HPDE6-E6E7 (cell line): ENCODE results near the gene TAB3.

Source experiments
- DNase-seq: peaks from one replicate; pipeline ENCODE4 v3.0.0; 2011; ENCODE audit warnings: missing footprints; ENCODE audit errors: extremely low spot score

TAB3 gene, protein sequence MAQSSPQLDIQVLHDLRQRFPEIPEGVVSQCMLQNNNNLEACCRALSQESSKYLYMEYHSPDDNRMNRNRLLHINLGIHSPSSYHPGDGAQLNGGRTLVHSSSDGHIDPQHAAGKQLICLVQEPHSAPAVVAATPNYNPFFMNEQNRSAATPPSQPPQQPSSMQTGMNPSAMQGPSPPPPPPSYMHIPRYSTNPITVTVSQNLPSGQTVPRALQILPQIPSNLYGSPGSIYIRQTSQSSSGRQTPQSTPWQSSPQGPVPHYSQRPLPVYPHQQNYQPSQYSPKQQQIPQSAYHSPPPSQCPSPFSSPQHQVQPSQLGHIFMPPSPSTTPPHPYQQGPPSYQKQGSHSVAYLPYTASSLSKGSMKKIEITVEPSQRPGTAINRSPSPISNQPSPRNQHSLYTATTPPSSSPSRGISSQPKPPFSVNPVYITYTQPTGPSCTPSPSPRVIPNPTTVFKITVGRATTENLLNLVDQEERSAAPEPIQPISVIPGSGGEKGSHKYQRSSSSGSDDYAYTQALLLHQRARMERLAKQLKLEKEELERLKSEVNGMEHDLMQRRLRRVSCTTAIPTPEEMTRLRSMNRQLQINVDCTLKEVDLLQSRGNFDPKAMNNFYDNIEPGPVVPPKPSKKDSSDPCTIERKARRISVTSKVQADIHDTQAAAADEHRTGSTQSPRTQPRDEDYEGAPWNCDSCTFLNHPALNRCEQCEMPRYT

DNA sequence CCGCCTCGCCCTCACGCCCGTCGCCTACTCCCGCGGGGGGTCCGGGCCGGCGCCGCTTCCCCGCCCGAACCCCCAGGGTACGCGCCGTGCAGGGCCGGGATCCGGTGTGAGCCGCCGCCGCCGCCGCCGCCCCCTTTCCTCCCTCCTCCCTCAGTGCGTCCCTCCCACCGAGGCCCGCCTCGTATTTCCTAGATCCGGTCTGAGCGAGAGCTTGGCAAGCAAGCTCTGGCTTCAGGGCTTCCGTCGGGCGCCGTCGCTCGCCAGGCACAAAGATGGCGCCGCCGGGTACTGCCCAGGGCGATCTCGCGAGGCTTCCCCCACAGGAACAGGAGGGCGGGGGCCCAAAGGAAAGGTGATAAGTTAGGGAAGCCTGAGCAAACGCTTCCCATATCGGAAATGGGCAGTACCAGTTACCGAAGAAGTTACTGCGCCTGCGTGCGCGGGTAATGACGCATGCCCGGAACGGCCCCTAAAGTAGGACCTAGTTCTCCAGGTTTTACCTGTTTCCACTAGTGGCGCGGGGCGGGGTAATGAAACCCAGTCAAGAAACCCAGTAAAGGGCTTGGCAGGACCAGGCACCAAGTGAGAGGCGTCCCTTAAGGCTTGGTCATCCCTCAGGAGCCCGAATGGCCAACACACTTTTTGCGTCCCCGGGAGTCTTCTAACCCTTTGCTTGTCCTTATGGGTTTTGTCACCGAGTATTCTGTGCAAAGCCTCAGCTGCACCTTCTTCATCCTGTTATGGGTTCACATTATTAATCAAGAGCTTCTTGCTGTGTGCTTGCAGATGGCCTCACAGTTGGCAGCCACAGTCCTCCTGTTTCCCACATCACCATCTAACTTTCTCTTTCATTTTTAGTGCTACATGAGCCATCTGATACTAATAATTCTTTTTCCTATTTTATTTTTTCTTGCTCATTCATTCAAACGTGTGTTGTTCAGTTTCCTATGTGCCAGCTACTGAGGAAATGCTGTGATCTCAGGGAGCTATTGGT lies at the start of gene TAB3:
TAB3 (minus strand) TSS at position 108 of the 994 bp plus-strand sequence. CDS start 29,666 bp downstream, outside the sequence.
- DNase-seq, result peak; percentile 63

DNA sequence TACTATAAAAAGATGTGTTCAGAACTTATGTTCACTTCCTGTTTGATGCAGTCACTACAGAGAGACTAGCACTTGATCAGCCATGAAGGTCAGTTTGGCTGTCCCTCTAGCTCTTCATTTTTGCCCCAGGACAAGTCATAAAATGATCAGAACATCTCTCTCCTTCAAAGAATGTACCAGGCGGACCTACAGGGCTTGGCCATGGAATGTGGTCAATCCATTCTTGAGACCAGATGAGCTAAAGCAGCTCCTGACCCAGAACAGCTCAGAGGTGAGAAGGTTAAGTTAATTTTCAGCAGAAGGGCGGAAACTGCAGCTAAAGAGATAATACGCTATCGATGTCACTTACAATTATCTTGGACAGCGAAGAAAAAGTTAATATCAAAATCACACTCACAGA lies 49.2 kb upstream of the TAB3 start:
- DNase-seq, result no peak

- peak; percentile 29 for DNase-seq
These were observed 46.9 kb upstream of the TAB3 start for GRCh38 chrX:30935985-30936384.

DNA sequence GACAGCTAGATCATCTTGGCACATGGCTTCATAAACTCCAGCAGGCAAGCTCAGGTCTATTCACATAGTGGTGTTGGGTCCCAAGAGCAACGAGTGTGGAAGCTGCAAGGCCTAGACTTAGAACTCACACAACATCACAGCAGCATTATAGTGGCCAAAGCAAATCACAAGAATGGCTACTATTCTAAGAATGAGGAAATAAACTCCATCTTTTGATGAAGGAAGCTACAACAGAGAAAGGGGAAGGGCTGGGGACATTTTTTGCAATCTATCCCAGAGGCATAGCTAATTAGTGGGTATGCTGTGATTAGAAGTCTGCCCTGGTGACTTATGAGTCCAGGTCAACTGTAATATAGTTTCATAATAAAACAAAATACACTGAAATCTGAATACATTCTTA lies 42.9 kb upstream of the TAB3 start:
- no peak for DNase-seq

DNA sequence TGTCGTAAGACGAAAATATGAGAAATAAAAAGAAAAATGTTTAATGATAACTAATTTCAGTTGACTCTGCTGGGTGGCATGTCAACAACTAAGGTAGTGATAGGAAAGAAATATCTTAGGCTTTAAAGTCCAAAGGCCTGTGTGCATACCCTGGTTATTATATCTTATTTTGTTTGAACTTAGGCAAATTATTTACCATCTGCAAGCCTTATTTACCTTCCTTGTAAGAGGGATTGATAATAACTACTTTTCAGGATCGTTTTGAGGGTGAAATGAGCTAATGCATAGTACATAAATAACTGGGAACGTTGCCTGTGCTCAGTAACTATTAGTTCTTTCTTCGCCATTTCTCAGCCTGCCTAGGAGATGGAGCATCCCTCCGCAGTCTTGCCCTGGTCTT lies 41.6 kb upstream of the TAB3 start:
- DNase-seq, result no peak

- DNase-seq, result no peak
These were observed 41.1 kb upstream of the TAB3 start for GRCh38 chrX:30930143-30930542.

GRCh38 chrX:30920271-30920670 lies 31.2 kb upstream of the TAB3 start:
- no peak for DNase-seq

DNA sequence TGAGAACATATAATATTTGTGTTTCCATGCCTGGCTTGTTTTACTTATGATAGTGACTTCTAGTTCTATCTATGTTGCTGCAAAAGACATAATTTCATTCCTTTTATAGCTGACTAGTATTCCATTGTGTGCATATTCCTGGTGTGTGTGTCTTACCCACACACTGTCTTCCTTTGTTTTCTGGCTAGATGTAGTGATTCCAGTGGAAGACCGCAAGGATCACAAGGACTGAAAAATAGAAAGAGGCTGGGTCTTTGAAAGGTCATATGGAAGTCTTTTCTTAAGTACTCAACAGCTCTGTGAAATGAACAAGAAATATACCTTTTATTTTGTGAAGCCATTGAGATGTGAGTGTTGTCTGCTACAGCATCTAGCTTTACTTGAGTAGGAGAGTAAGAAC lies 29.4 kb upstream of the TAB3 start:
- no peak for DNase-seq

DNA sequence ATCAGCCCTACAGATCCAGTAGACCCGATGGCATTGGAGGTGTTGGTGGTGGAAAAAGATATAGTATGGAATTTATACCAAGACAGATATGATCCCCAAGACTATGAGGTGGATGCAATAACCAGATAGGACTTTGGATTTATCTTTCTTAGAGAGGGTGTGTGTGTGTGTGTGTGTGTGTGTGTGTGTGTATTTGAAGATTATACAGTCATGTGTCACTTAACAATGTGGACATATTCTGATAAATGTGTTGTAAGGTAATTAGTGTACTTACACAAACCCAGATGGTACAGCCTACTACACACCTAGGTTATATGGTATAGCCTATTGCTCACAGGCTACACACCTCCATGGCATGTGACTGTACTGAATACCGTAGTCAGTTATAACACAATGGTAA lies 24.4 kb upstream of the TAB3 start:
- no peak for DNase-seq

DNA sequence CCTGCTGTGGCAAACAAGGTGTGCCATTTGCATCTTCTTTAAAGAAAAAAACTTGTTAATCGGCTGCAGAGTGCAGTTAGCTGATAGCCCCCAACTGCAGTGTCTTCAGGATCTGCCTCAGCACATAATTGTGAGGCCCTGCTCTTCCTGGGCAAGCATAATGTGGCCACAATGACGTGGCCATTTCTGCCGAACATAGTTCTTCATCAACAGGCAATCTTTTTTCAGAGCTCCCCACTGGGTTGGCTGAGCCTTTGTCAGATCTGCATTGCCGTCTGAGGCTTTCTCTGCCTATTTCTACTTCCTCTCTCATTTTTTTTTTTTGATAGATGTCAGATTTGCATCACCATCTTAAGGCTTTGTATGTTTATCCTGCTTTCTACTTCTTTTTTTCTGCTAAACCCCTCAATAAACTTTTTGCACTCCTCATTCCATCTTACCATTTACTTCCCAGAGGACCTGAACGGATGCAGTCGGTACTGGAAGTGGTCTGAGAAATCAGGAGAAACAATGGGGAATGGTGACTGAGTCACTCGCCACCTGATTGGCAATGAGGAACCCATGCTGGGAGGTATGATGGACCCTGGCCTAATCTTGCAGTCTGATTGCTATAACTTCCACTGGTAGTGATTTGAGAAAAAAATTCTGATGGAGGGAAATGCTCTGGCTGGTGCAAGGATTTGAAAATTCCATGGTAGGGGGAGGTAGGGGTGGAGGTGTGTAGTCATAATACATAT lies 21.2 kb upstream of the TAB3 start:
- no peak for DNase-seq

DNA sequence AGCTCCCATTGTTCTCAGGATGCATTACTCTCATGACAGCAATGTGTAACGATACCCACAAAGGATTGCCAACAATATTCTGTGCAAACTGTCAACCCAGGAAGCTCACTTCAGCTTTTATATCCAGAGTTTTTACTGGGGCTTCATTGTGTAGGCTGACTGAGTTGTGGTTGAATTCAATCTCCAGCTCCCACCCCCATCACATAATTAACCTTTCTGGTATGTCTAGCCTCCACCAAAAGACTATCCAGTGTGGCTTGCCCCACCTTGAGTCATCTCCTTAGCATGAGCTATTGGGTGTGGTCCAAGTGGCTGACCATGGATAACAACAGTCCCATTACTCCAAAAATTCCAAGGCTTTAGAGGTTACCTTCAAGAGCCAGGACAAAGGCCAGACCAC lies 17.7 kb upstream of the TAB3 start:
- DNase-seq, result no peak

DNA sequence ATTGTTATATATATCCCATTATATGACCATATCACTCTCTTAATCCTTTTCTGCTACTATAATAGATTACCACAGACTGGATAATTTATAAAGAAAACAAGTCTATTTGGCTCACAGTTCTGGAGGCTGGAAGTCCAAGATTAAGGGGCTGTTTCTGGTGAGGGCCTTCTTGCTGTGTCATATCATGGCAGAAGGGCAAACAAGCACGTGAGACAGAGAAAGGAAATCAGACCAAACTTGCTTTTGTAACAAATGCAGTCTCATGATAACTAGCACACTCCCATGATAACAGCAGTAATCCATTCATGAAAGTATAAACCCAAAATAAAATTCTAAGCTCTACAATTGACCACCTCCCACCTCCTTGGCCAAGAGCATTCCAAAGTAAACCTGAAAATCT lies 16.3 kb upstream of the TAB3 start:
- DNase-seq, result no peak

DNA sequence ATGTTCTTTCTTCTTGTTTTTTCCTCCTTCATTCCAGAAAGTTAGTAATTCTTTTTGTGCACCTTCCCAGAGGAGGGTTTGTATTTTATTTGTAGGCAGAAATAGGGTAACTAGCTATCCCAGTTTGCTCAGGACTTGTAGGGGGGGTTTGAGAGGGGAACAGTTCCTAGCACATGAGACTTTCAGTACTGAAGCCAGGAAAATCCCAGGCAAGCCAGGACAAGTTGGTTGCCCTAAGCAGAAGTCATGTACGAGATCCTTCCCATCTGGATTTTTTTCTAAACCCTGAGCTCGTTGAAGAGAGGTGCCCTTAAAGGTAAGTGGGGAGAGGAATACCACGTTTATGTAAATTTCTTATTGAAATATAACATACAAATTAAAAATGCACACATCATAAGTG lies 15.6 kb upstream of the TAB3 start:
- no peak for DNase-seq

DNA sequence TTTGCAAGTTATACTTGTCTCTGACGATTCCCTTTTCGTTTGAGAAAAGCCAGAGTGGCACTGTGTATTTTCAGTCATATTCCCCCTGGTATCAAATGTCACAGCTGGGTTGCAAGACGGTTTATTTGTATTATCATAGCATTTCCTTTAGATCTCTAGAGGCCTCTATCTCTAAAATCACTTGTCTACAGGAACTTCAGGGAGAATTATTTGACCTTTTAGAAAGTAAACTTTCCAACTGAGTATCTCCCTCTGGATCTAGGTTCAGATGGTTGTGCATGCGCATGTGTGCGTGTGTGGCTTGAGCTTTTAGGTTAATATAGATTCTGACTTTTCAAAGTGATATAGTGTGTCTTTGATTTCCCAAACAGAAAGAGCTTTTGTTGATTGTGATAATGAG lies 15.1 kb upstream of the TAB3 start:
- DNase-seq, result no peak

DNA sequence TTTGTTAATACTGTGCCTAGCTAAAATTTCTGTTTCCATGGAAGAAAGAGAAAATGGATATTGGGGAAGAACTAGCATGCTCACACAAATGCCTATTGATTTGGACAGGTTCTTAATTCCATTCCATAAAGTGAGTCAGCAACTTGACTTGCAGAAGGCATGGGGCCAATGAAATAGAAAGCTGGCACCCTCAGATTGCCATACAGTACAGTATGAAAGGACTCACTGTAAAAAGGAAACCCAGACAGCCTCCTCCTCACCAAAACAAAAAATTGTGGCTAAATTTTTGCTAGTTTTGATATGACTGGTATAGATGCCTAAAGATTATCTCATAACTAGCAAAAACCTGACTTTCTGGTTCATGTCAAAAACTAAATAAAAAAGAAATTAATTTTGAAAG lies 11.2 kb upstream of the TAB3 start:
- no peak for DNase-seq

DNA sequence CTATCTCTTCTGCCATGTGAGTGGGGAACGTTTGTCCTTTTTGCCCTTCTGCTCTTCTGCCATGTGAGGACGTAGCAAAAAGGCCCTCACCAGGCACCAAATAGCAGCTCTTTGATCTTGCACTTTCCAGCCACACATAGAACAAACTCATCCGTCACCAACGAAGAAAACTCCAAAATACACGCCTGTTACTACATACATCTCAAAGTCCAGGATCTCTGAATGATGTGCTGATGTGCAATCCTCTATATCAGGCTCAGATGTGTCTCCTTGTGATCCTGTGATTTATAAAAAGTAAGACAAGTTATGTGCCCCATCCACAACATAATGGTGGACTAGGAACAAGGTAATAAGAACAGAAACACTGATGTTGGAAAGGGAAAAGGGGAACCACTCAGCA lies 9.8 kb upstream of the TAB3 start:
- DNase-seq, result no peak

GRCh38 chrX:30895370-30895769 lies 6.3 kb upstream of the TAB3 start:
- no peak for DNase-seq

DNA sequence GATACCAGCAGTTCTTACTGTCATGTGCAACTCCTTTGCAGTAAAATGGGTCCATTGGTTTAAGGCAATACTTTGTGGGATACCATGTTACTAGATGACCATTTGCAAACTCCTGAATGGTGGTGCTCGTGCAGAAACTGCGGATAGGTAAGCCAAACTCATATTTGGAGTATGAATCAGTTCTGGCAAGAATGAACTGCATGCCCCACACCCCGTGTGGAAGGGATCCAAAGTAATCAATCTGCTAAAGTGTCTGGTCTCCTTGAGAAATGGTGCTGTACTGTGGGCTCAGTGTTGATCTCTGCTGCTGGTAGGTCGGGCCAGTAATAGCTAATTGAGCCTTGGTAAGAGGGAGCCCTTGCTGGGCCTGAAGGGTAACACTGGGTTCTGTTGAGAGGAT lies 4.2 kb upstream of the TAB3 start:
- no peak for DNase-seq

DNA sequence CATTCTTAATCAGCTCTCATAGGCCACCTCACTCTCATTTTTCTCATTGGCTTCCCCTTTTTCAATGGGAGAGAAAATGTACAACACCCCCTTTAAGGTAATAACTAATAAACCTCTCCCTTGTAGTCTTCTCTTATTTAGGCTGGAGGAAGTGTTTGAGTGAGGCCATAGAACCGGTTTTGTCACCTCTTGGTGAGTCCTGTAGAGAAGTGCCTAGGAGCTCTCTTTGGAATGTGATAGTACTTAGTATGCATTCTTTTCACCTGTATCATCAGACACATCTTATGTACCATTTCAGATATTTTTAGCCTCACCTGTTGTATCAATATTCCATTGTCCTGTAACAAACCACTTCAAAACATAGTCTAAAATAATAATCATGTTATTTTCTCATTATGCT lies 3.5 kb upstream of the TAB3 start:
- DNase-seq, result peak; percentile 27

- DNase-seq, result no peak
These were observed 418 bp downstream of the TAB3 start for GRCh38 chrX:30888526-30889146.

- DNase-seq, result no peak
These were observed 1.3 kb downstream of the TAB3 start for GRCh38 chrX:30887721-30888120.
